Ishikawa (cell line): ENCODE results near the gene VPS51.

Experiments
- CEBPB ChIP-seq: IDR thresholded peaks from 2 replicates; pipeline ENCODE4 v1.6.1; 2012
- CREB1 ChIP-seq: IDR thresholded peaks from 2 replicates; pipeline ENCODE4 v1.6.1; 2012; ENCODE audit warnings: low read depth
- EGR1 ChIP-seq: IDR thresholded peaks from 2 replicates; pipeline ENCODE4 v1.6.1; 2012
- EP300 ChIP-seq: IDR thresholded peaks from 2 replicates; pipeline ENCODE4 v1.6.1; 2012; ENCODE audit warnings: borderline replicate concordance
- FOXM1 ChIP-seq: IDR thresholded peaks from 2 replicates; pipeline ENCODE4 v1.6.1; 2012; ENCODE audit warnings: low read depth, borderline replicate concordance
- MAX ChIP-seq: IDR thresholded peaks from 2 replicates; pipeline ENCODE4 v1.6.1; 2012
- NFIC ChIP-seq: IDR thresholded peaks from 2 replicates; pipeline ENCODE4 v1.6.1; 2012
- RAD21 ChIP-seq: IDR thresholded peaks from 2 replicates; pipeline ENCODE4 v1.6.1; 2012; ENCODE audit warnings: low read depth
- REST ChIP-seq: IDR thresholded peaks from 2 replicates; pipeline ENCODE4 v1.6.1; 2012; ENCODE audit warnings: low read depth, mild to moderate bottlenecking
- TAF1 ChIP-seq: IDR thresholded peaks from 2 replicates; pipeline ENCODE4 v1.6.1; 2012; ENCODE audit warnings: low read depth, mild to moderate bottlenecking
- TCF12 ChIP-seq: IDR thresholded peaks from 2 replicates; pipeline ENCODE4 v1.6.1; 2012; ENCODE audit warnings: low read depth
- TEAD4 ChIP-seq: IDR thresholded peaks from 2 replicates; pipeline ENCODE4 v1.6.1; 2012
- USF1 ChIP-seq: IDR thresholded peaks from 2 replicates; pipeline ENCODE4 v1.6.1; 2012
- YY1 ChIP-seq: IDR thresholded peaks from 2 replicates; pipeline ENCODE4 v1.6.1; 2012; ENCODE audit warnings: low read depth
- ZBTB7A ChIP-seq: IDR thresholded peaks from 2 replicates; pipeline ENCODE4 v1.6.1; 2012; ENCODE audit warnings: low read depth

VPS51 gene

GRCh38 chr11:65112546-65113360, 16.7 kb downstream of the VPS51 start:
- TF ChIP-seq RAD21, result peak; percentile 22; the same call in 1 of the 2 replicates
- TF ChIP-seq EP300, result no peak
- no peak for TF ChIP-seq FOXM1
- peak; percentile 89; the same call in 1 of the 2 replicates for TF ChIP-seq ZBTB7A
- no peak; the same call in 1 of the 2 replicates for TF ChIP-seq TAF1
- TF ChIP-seq MAX, result peak; percentile 60; the same call in 1 of the 2 replicates
- TF ChIP-seq CREB1, result no peak
- TF ChIP-seq TCF12, result 0 out of 2 replicates have a peak, but pooled peaks have one; percentile 16

- no peak for TF ChIP-seq TAF1
- peak; percentile 92 for TF ChIP-seq NFIC
- TF ChIP-seq TEAD4, result 0 out of 2 replicates have a peak, but pooled peaks have one; percentile 21
- peak; percentile 39; the same call in 1 of the 2 replicates for TF ChIP-seq TCF12
Observed at GRCh38 chr11:65113361-65113756, 17.3 kb downstream of the VPS51 start.

- TF ChIP-seq CEBPB (no peak), MAX (peak; percentile 45; the same call in 1 of the 2 replicates)
Observed at GRCh38 chr11:65113839-65114238, 17.8 kb downstream of the VPS51 start.

- TF ChIP-seq TEAD4, result no peak
- no peak for TF ChIP-seq EP300
- no peak for TF ChIP-seq NFIC
- TF ChIP-seq TAF1, result no peak
- no peak for TF ChIP-seq MAX
- TF ChIP-seq ZBTB7A, result no peak
- TF ChIP-seq YY1, result no peak
- TF ChIP-seq TCF12, result no peak
- no peak for TF ChIP-seq EGR1
- TF ChIP-seq USF1, result no peak
- TF ChIP-seq CEBPB, result no peak
- no peak for TF ChIP-seq RAD21
- TF ChIP-seq FOXM1, result no peak
- TF ChIP-seq CREB1, result no peak
- no peak for TF ChIP-seq REST
Observed at GRCh38 chr11:65114538-65115171, 18.6 kb downstream of the VPS51 start.

GRCh38 chr11:65115361-65116082, 19.5 kb downstream of the VPS51 start:
- TF ChIP-seq YY1, result no peak
- TF ChIP-seq NFIC, result no peak
- no peak for TF ChIP-seq CREB1
- TF ChIP-seq TAF1, result no peak
- TF ChIP-seq EGR1, result no peak
- no peak for TF ChIP-seq FOXM1
- no peak for TF ChIP-seq MAX
- no peak for TF ChIP-seq ZBTB7A
- no peak for TF ChIP-seq TEAD4
- TF ChIP-seq USF1, result no peak
- TF ChIP-seq RAD21, result no peak
- TF ChIP-seq REST, result no peak
